ENCODE data around the gene RNF146. TPM values are rescaled to one million over a fixed set of nuclear protein-coding genes. Genes with fewer than 3 reads are reported as not detected.

The RNF146 gene
- total RNA-seq, 4 donors from 2014 or later: 30.3 to 41.6 (median 35.1) TPM

GRCh38 chr6:127277878-127278843, 11.5 kb downstream of the RNF146 start:
- no peak overlapping the region for H3K4me3 ChIP-seq (ENCODE audit: low read depth, poor library complexity, severe bottlenecking)
- TF ChIP-seq CTCF (IDR thresholded peaks at IDR 0.05) (no peak), POLR2A (IDR thresholded peaks at IDR 0.05) (no peak)
- 85 to 87% methylated on average over 3 of the region's 3 CpGs for WGBS, 2 donors
- intact Hi-C loops (cut with DNase I; ENCODE audit: low total_unique reads): no loop called here
- no peak for DNase-seq (ENCODE audit: low spot score in 2 of 2)

GRCh38 chr6:127279815-127280214, 13.2 kb downstream of the RNF146 start:
- no peak for DNase-seq (ENCODE audit: low spot score in 2 of 2)
- 77 to 84% methylated on average over 1 of the region's 1 CpG for WGBS, 2 donors
- intact Hi-C loops (cut with DNase I; ENCODE audit: low total_unique reads): no loop called here
- no peak overlapping the region for H3K4me3 ChIP-seq (ENCODE audit: low read depth, poor library complexity, severe bottlenecking)
- TF ChIP-seq POLR2A (IDR thresholded peaks at IDR 0.05): no peak
- TF ChIP-seq CTCF (IDR thresholded peaks at IDR 0.05): no peak

- TF ChIP-seq POLR2A (IDR thresholded peaks at IDR 0.05) (no peak), CTCF (IDR thresholded peaks at IDR 0.05) (no peak)
- intact Hi-C loops (cut with DNase I; ENCODE audit: low total_unique reads): no loop called here
- H3K4me3 ChIP-seq (ENCODE audit: low read depth, poor library complexity, severe bottlenecking): no peak overlapping the region
- DNase-seq (ENCODE audit: low spot score in 2 of 2): no peak
- 94 to 100% methylated on average over 1 of the region's 1 CpG for WGBS, 2 donors
These were observed 15.5 kb downstream of the RNF146 start for GRCh38 chr6:127282184-127282583.

GRCh38 chr6:127288705-127289104, 22.0 kb downstream of the RNF146 start:
- TF ChIP-seq CTCF (IDR thresholded peaks at IDR 0.05) (no peak), POLR2A (IDR thresholded peaks at IDR 0.05) (no peak)
- H3K4me3 ChIP-seq (ENCODE audit: low read depth, poor library complexity, severe bottlenecking): no peak overlapping the region
- intact Hi-C loops (cut with DNase I; ENCODE audit: low total_unique reads): no loop called here
- no peak for DNase-seq (ENCODE audit: low spot score in 2 of 2)

GRCh38 chr6:127289934-127290333, 23.3 kb downstream of the RNF146 start:
- intact Hi-C loops (cut with DNase I; ENCODE audit: low total_unique reads): loop anchor here (10.0 kb wide), 1 partner anchor 235 kb away; no protein-coding TSS in a partner anchor
- DNase-seq (ENCODE audit: low spot score in 2 of 2): no peak
- 78 to 79% methylated on average over 5 of the region's 5 CpGs for WGBS, 2 donors
- no peak for TF ChIP-seq POLR2A (IDR thresholded peaks at IDR 0.05)
- TF ChIP-seq CTCF (IDR thresholded peaks at IDR 0.05): no peak
- H3K4me3 ChIP-seq (ENCODE audit: low read depth, poor library complexity, severe bottlenecking): no peak overlapping the region
